Neural crest cell (in vitro differentiated cells): ENCODE data around the gene NR3C1. TPM values are rescaled to one million over a fixed set of nuclear protein-coding genes. Genes with fewer than 3 reads are reported as not detected.

Experiments
- DNase-seq: peaks from one replicate; pipeline ENCODE4 v3.0.0; 2021; ENCODE audit warnings: low read depth, mixed read lengths, low spot score
- H3K27ac Mint-ChIP-seq: one replicate; pipeline ENCODE4 v1.8.0; 2021; ENCODE audit warnings: mild to moderate bottlenecking, mixed read lengths; ENCODE audit not compliant: unreplicated experiment
- H3K27me3 Mint-ChIP-seq: 2 replicates; pipeline ENCODE4 v1.8.0; 2021; ENCODE audit warnings: low read depth, mild to moderate bottlenecking, mixed read lengths
- H3K36me3 Mint-ChIP-seq: 2 replicates; pipeline ENCODE4 v1.8.0; 2021; ENCODE audit warnings: low read depth, mild to moderate bottlenecking, mixed read lengths
- H3K4me1 Mint-ChIP-seq: 2 replicates; pipeline ENCODE4 v1.8.0; 2021; ENCODE audit warnings: mixed read lengths
- H3K4me3 Mint-ChIP-seq: one replicate; pipeline ENCODE4 v1.8.0; 2021; ENCODE audit warnings: mild to moderate bottlenecking, mixed read lengths
- H3K9me3 Mint-ChIP-seq: 2 replicates; pipeline ENCODE4 v1.8.0; 2021; ENCODE audit warnings: mixed read lengths
- total RNA-seq: library from RNA; stranded (reverse); gene quantifications from 2 replicates; pipeline ENCODE4 v1.2.1, GENCODE V29; 2021
- TF ChIP-seq, protein P1 (sequence below): fragments of 200-600 bp; sonication (generic); conservative IDR thresholded peaks from 2 replicates; pipeline ENCODE4 v1.5.0; 2021; ENCODE audit warnings: antibody characterized with exemption, mild to moderate bottlenecking

The NR3C1 gene
- total RNA-seq, 1 donor from 2014 or later = 1.8 TPM

DNA sequence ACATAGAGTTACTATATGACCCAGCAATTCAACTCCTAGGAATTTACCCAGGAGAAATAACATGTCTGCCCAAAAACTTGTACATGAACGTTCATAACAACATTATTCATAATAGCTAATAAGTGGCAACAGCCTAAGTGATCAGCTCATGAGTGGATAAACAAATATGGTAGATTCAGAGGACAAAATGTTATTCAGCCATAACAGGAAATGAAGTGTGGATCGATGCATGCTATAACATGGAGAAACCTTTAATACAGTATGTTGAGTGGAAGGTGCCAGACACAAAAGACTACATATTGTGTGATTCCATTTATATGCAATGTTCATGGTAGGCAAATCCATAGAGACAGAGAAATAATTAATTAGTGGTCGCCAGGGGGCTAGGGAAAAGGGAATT is 22.3 kb upstream of the NR3C1 start:
- no peaks in the 10 kb centered on the region for H3K27me3 Mint-ChIP-seq
- no peaks in the 10 kb centered on the region for H3K36me3 Mint-ChIP-seq

DNA sequence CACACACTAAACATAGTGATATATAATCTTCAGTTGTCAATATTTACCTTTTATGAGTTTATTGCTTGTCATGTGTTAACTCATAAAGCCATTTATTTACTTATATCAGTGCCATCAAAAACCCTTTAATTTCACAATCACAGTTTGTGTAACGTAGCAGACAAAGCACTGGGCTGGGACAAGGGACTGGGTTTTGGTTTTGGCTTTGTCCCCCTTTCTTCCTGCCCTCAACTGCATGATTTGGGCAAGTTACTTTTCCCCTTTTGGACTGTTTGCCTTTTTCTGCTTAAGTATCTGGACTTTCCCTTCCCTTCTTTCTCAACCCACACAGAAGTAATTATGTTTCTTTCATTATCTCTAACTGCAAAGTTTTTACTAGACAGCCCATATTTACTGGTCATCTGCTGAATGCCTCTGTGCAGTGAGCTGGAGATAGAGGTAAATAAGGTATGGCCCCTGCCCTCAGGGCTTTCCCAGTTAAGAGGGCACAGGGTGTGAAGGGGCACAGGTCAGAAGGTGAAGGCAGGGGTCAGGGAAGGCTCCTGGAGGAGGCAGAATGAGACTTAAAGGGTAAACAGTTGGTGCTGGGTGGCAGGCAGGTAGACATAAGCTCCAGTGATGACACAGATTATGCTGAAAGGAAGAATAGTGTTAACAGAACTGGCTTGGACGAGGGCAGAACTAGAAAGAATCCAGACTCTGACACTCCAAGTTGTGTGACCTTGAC is 14.8 kb upstream of the NR3C1 start:
- no peaks in the 10 kb centered on the region for H3K9me3 Mint-ChIP-seq
- TF ChIP-seq, protein P1, sequence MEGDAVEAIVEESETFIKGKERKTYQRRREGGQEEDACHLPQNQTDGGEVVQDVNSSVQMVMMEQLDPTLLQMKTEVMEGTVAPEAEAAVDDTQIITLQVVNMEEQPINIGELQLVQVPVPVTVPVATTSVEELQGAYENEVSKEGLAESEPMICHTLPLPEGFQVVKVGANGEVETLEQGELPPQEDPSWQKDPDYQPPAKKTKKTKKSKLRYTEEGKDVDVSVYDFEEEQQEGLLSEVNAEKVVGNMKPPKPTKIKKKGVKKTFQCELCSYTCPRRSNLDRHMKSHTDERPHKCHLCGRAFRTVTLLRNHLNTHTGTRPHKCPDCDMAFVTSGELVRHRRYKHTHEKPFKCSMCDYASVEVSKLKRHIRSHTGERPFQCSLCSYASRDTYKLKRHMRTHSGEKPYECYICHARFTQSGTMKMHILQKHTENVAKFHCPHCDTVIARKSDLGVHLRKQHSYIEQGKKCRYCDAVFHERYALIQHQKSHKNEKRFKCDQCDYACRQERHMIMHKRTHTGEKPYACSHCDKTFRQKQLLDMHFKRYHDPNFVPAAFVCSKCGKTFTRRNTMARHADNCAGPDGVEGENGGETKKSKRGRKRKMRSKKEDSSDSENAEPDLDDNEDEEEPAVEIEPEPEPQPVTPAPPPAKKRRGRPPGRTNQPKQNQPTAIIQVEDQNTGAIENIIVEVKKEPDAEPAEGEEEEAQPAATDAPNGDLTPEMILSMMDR = no peak
- no peaks in the 10 kb centered on the region for H3K36me3 Mint-ChIP-seq
- no peaks in the 10 kb centered on the region for H3K27me3 Mint-ChIP-seq
- DNase-seq = no peak
- H3K27ac Mint-ChIP-seq = no peak overlapping the region
- H3K4me3 Mint-ChIP-seq = no peak overlapping the region
- H3K4me1 Mint-ChIP-seq = no peaks in the 10 kb centered on the region

More for the DNA sequence above, 22.3 kb upstream of the NR3C1 start:
- DNase-seq = no peak
- no peak overlapping the region for H3K4me3 Mint-ChIP-seq
- peaks cover 2% of the 10 kb centered on the region for H3K9me3 Mint-ChIP-seq
- no peaks in the 10 kb centered on the region for H3K4me1 Mint-ChIP-seq
- TF ChIP-seq, protein P1 = no peak
- no peak overlapping the region for H3K27ac Mint-ChIP-seq

DNA sequence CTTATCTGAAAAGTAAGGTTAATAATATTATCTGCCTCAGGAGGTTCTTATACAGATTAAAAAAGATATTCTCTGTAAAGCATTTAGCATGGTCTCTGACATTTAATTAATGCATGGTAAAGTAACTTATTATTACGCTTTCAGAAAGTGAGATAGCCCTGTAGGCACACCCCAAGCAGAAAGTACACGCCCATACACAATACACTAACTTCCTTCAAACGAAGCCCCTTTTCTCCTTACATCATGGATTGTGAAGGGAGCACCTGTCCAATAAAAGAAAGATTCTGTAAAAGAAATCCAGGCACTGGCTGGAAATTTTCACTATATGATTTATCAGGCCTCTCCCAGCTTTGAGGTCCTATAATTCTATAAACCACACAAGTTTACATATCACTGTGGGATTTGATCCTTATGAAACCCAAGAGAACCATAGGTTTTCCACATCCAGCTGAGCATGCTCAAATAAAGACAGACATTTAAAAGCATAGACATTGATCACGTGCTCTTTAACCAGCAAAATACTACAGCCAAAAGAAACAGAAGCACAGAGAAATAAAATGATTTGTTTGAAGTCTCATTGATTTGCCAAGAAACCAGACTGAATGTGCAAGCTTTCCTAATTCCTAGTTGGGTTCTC is 14.1 kb upstream of the NR3C1 start:
- H3K27ac Mint-ChIP-seq = no peak overlapping the region
- H3K4me3 Mint-ChIP-seq = no peak overlapping the region
- no peak for DNase-seq
- no peaks in the 10 kb centered on the region for H3K4me1 Mint-ChIP-seq
- TF ChIP-seq, protein P1 = no peak
- H3K9me3 Mint-ChIP-seq = no peaks in the 10 kb centered on the region
- no peaks in the 10 kb centered on the region for H3K27me3 Mint-ChIP-seq
- H3K36me3 Mint-ChIP-seq = no peaks in the 10 kb centered on the region

DNA sequence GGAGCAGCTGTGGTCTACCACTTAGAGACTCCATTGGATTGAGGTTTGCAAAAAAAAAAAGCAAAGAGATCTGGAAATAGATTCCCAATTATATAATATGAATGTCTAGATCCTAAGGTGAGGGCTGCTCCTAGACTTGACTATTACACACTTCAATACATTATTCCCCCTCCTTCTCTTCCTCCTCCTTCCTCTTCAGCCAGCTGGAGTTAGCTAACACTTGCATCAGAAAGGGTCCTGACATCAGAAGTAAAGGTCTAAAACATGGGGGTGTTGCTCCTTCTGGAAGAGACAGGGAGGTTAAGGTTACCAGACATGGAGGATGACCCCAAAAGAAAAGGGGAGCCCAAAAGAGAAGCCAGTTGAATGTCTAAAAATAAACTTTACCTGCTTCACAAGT is 12.9 kb upstream of the NR3C1 start:
- Mint-ChIP-seq H3K9me3 (no peaks in the 10 kb centered on the region), H3K4me3 (no peak overlapping the region), H3K36me3 (no peaks in the 10 kb centered on the region), H3K27ac (no peak overlapping the region), H3K4me1 (no peaks in the 10 kb centered on the region), H3K27me3 (no peaks in the 10 kb centered on the region)
- TF ChIP-seq, protein P1 = no peak
- DNase-seq = no peak

DNA sequence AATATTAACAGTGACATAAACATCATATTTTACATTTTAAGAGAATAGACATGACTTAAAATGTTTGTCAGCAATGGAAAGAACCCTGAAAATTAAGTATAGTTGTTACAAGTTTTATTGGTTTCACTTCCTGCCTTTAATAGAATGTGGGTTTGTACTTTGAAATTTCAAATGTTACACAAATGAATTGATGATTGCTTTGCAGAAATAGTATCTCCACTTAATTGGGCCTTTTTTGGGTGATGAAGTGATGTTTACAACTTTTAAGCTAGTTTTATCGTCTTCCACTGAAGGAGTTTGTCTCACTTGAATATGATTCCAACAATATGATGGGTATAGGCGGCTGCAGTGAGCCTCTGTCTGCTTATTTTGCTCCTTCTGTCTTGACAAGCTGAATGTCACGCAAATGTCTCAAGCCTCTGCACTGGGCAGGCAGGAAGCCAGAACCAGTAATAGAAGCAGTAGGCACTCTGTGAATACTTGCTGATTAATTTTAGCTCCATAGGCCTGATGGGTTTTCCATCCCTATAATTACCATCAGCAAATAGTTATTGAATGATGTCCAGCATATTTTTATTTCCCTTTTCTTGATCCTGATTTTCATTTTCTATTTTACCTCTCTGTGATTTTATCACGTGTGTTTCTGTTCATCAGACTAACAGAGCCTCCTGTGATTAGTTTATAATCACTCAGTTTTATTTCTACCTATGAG is 10.6 kb upstream of the NR3C1 start:
- Mint-ChIP-seq H3K27ac (no peak overlapping the region), H3K4me1 (no peaks in the 10 kb centered on the region), H3K4me3 (no peak overlapping the region), H3K9me3 (no peaks in the 10 kb centered on the region), H3K36me3 (no peaks in the 10 kb centered on the region), H3K27me3 (no peaks in the 10 kb centered on the region)
- no peak for DNase-seq
- TF ChIP-seq, protein P1 = no peak
